NCI-H446 (cell line): ENCODE results near the gene CASP9.

Experiments
- DNase-seq, 2 experiments: peaks; one replicate each; lab custom pipeline; 2025; lab: John Stamatoyannopoulos, UW

CASP9 gene

DNA sequence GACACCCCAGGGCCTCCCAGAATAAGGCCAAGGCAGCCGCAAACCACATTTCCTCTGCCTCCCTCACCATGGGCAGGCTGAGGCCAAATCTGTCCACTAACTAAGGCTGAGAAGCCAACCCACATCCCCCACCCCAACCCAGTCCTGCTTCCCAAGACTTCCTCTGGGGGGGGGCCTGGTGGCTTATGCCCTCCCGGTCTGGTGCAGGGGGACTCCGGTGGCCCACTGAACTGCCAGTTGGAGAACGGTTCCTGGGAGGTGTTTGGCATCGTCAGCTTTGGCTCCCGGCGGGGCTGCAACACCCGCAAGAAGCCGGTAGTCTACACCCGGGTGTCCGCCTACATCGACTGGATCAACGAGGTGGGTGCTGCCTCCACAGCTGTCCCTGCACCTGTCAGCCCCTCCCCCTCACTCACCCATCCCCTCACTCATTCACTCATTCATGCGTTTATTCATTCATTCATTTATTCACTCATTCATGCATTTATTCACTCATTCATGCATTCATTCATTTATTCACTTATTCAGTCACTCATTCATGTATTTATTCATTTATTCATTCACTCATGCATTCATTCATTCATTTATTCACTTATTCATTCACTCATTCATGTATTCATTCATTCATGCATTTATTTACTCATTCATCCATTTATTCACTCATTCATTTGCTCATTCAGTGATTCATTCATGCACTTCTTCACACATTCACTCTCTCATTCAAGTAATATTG, 78.5 kb downstream of the CASP9 start:
- no peak for DNase-seq

DNA sequence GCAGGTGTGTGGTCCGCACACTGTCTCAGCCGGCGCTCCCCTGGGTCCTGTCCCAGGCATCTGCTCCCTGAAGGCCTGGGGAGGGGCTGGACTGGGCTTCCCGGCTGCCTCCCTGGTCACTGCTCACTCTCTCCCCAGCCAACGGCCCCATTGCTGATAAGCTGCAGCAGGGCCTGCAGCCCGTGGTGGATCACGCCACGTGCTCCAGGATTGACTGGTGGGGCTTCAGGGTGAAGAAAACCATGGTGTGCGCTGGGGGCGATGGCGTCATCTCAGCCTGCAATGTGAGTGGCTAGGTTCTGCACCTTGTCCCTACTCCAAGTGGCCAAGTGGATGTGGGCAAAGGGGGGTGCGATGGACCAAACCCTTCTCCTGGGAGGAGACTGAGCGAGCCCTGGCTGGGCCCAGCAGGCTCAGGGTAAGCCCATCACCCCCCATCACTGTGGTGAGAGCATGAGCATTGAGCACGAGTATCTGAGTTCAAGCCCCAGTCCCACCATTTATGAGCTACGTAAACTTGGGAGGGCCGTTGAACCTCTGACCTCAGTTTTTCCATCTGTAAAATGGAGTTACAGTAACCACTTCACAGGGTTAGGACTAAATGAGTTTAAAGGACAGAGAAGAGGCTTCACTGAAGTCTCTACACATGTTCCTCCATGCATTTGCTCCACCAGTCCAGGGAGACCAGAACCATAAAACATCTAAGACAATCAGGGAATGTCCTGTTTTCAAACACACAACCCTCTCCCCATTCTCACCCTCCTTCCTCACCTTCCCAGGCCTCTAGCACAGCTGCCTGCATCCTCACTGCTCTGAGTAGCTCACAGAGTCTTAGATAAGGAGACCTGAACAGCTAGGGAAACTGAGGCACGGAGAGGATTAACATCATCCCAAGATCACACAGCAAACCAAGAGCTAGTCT, 79.3 kb downstream of the CASP9 start:
- DNase-seq: no peak

- no peak for DNase-seq
These were observed 80.7 kb downstream of the CASP9 start for GRCh38 chr1:15443281-15443680.

DNA sequence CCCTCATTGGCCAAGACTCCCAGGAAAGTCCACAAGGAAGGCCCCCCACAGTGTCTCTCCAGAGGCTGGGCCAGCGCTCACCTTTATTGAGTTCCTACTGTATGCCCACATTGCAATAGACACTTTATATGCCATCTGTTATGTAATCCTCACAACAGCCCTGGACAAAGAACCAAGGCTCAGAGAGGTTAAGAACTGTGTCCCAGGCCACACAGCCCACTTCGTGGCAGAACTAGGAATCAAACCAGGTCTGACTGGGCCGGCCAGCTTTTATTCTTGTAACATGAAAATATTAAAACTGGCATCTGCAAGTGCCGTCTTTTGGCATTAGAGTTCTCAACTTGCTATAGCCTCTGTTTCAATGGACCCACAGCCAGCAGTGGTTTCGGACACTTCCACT, 81.3 kb downstream of the CASP9 start:
- DNase-seq: no peak

DNA sequence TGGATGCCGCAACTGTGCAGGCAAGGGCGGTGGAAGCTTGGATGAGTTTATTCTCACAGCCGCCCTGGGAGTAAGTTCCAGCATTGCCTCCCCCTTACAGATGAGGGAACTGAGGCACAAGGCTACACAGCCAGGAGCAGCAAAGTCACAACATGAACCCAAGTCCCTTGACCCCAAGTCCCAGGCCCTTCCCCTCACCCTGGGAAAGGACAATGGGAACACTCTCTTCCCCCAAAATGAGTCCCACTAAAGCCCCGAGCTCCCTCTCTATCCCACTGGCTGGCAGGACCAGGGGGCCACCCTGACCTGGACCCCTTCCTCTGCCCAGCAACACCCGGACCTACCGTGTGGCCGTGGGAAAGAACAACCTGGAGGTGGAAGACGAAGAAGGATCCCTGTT, 81.9 kb downstream of the CASP9 start:
- DNase-seq: no peak
